Upper lobe of left lung (tissue), 6 donors: Measurements from ENCODE around the gene PLEKHG3. TPM values are rescaled to one million over a fixed set of nuclear protein-coding genes. Genes with fewer than 3 reads are reported as not detected.

ENCODE experiments used
- ATAC-seq, 2 donors: fragments of 200-7000 bp; cut with Tn5 transposase; one replicate each; pipeline ENCODE4 v1.9.1; 2022; ENCODE audit warnings: mild to moderate bottlenecking in 2 of 2, moderate library complexity in 2 of 2; ENCODE audit not compliant: low FRiP score in 2 of 2
- DNase-seq, 2 donors: peaks; one replicate each; pipeline ENCODE4 v3.0.0-alpha.2; 2019 to 2020
- H3K27ac ChIP-seq, 4 donors: fragments of 200-600 bp; sonication (generic); one replicate each; pipeline ENCODE4 v1.5.1; 2016 to 2019
- H3K27me3 ChIP-seq, 4 donors: fragments of 200-600 bp; sonication (generic); one replicate each; pipeline ENCODE4 v1.5.1; 2017 to 2019
- H3K36me3 ChIP-seq, 4 donors: fragments of 200-600 bp; sonication (generic); one replicate each; pipeline ENCODE4 v1.5.1; 2016 to 2019
- H3K4me1 ChIP-seq, 4 donors: fragments of 200-600 bp; sonication (generic); one replicate each; pipeline ENCODE4 v1.5.1; 2018 to 2019
- H3K4me3 ChIP-seq, 4 donors: fragments of 200-600 bp; sonication (generic); one replicate each; pipeline ENCODE4 v1.5.1; 2017 to 2019; ENCODE audit warnings: mild to moderate bottlenecking in 2 of 4, moderate library complexity in 1 of 4
- H3K9me3 ChIP-seq, 4 donors: fragments of 200-600 bp; sonication (generic); one replicate each; pipeline ENCODE4 v1.5.1; 2018 to 2019
- CTCF ChIP-seq, 6 experiments: fragments of 450-650 bp in 4 of 6; fragments of 200-600 bp in 2 of 6; sonication (generic) in 2 of 6; IDR thresholded peaks; one replicate each; pipeline ENCODE4 v1.5.1; 2016 to 2019; ENCODE audit warnings: antibody characterized with exemption in 6 of 6
- EP300 ChIP-seq, 4 donors: sonication (generic); formaldehyde crosslinking; IDR thresholded peaks; one replicate each; pipeline ENCODE4 v1.5.1; 2017; ENCODE audit warnings: antibody characterized with exemption in 4 of 4, control low read depth in 2 of 4
- POLR2A ChIP-seq, 4 donors: fragments of 450-650 bp; IDR thresholded peaks; one replicate each; pipeline ENCODE4 v1.5.1; 2016 to 2017; ENCODE audit warnings: antibody characterized with exemption in 4 of 4, mild to moderate bottlenecking in 2 of 4
- POLR2AphosphoS5 ChIP-seq, 2 donors: sonication (generic); formaldehyde crosslinking; IDR thresholded peaks; one replicate each; pipeline ENCODE4 v1.5.1; 2017; ENCODE audit warnings: antibody characterized with exemption in 2 of 2
- WGBS, 2 donors: methylation state at CpG; one replicate each; pipeline ENCODE4 v1.1.5; 2017 to 2018; 5-methylcytosine and 5-hydroxymethylcytosine counted together
- total RNA-seq, 6 donors: library from RNA; depleted of rRNA in 4 of 6; stranded (reverse); fragments of >200 nt in 4 of 6; gene quantifications; one replicate each; pipeline versions ENCODE4 v1.1.0 to v1.2.1, GENCODE V29; 2016 to 2021
- donor health status: DM: no; HTN: no; CAD: no; lungs with moderate emphysema.
- donor health status: DM: no; HTN: yes; CAD: no; lungs with severe emphysema.

PLEKHG3 gene
- total RNA-seq, 6 donors from 2014 or later = 12.8 to 49.2 (median 34.8) TPM

- peak in 1 of 2 donors; percentile 58 for ATAC-seq
- TF ChIP-seq POLR2A (IDR thresholded peaks at IDR 0.05) = peak in 1 of 4 donors; percentile 34
- no peak for TF ChIP-seq EP300 (IDR thresholded peaks at IDR 0.05)
- TF ChIP-seq POLR2AphosphoS5 (IDR thresholded peaks at IDR 0.05) = peak in 1 of 2 donors; percentile 18
- TF ChIP-seq CTCF (IDR thresholded peaks at IDR 0.05) = no peak
- DNase-seq = peak; percentile 65 to 80
- H3K9me3 ChIP-seq = no peaks in the 10 kb centered on the region
- peak overlapping the region in 3 of 4 donors; percentile 67 to 90 (median 85) for H3K4me3 ChIP-seq
- H3K36me3 ChIP-seq = no peaks in the 10 kb centered on the region
- H3K27me3 ChIP-seq = no peaks in the 10 kb centered on the region
- 35 to 40% methylated on average over 17 to 22 of the region's 25 CpGs for WGBS, 2 donors
- peaks cover 21 to 66% (median 56%) of the 10 kb centered on the region in 4 donors for H3K4me1 ChIP-seq
- H3K27ac ChIP-seq = peak overlapping the region in 3 of 4 donors; percentile 83 to 91 (median 85)
Measured at GRCh38 chr14:64702493-64703394, 1.5 kb upstream of the PLEKHG3 start.

GRCh38 chr14:64703395-64704142 is 655 bp upstream of the PLEKHG3 start:
- H3K9me3 ChIP-seq = no peaks in the 10 kb centered on the region
- no peaks in the 10 kb centered on the region for H3K27me3 ChIP-seq
- peaks cover 28 to 71% (median 56%) of the 10 kb centered on the region in 4 donors for H3K4me1 ChIP-seq
- 8 to 11% methylated on average over 20 to 24 of the region's 26 CpGs for WGBS, 2 donors
- ATAC-seq (no peak), DNase-seq (no peak)
- peak overlapping the region; percentile 77 to 91 (median 84) for H3K27ac ChIP-seq
- H3K4me3 ChIP-seq = peak overlapping the region; percentile 57 to 90 (median 76)
- H3K36me3 ChIP-seq = no peaks in the 10 kb centered on the region
- TF ChIP-seq CTCF (IDR thresholded peaks at IDR 0.05) (no peak), POLR2A (IDR thresholded peaks at IDR 0.05) (no peak), EP300 (IDR thresholded peaks at IDR 0.05) (no peak), POLR2AphosphoS5 (IDR thresholded peaks at IDR 0.05) (no peak)

GRCh38 chr14:64704743-64705380 is 638 bp downstream of the PLEKHG3 start:
- peak; percentile 4 to 67 for ATAC-seq
- WGBS, 2 donors = 1 to 2% methylated on average over 14 to 50 of the region's 51 CpGs

More at GRCh38 chr14:64704743-64705380, 638 bp downstream of the PLEKHG3 start:
- TF ChIP-seq CTCF (IDR thresholded peaks at IDR 0.05) = no peak
- TF ChIP-seq EP300 (IDR thresholded peaks at IDR 0.05) = no peak
- peak in 1 of 4 donors; percentile 15 for TF ChIP-seq POLR2A (IDR thresholded peaks at IDR 0.05)
- no peak for TF ChIP-seq POLR2AphosphoS5 (IDR thresholded peaks at IDR 0.05)
- Histone ChIP-seq H3K4me1 (peaks cover 35 to 70% (median 55%) of the 10 kb centered on the region in 4 donors), H3K36me3 (no peaks in the 10 kb centered on the region), H3K27ac (peak overlapping the region; percentile 77 to 91 (median 84)), H3K4me3 (peak overlapping the region; percentile 57 to 90 (median 76)), H3K9me3 (no peaks in the 10 kb centered on the region), H3K27me3 (no peaks in the 10 kb centered on the region)
- peak; percentile 49 to 92 for DNase-seq
